GM12878 (cell line): ENCODE results near the gene ATXN2. TPM values are rescaled to one million over a fixed set of nuclear protein-coding genes. Genes with fewer than 3 reads are reported as not detected.

Experiments
- ATAC-seq: fragments of 200-7000 bp; cut with Tn5 transposase; 3 replicates; pipeline ENCODE4 v1.9.1; 2020; ENCODE audit warnings: mild to moderate bottlenecking, moderate library complexity
- BruUV-seq: library from RNA; stranded (reverse); fragments of 400-500 nt; replicated peaks from 2 replicates; lab custom pipeline; 2021; lab: Mats Ljungman, UMichigan
- CTCF ChIA-PET: fragments of 300-600 bp; sonication (Branson Sonifier 250); formaldehyde crosslinking; extraction: SDS; loops from one replicate; lab custom pipeline; 2021; ENCODE audit warnings: inconsistent platforms; lab: Yijun Ruan, JAX
- POLR2A ChIA-PET: fragments of 350-600 bp; formaldehyde crosslinking; extraction: SDS; loops from one replicate; lab custom pipeline; 2021; ENCODE audit warnings: inconsistent platforms; lab: Charles Lee
- RAD21 ChIA-PET: fragments of 300-600 bp; sonication (Branson Sonifier 250); formaldehyde crosslinking; loops from one replicate; lab custom pipeline; 2023; ENCODE audit warnings: antibody characterized with exemption; ENCODE audit not compliant: unreplicated experiment; lab: Charles Lee
- SMC1A ChIA-PET: fragments of 300-600 bp; sonication (Branson Sonifier 250); formaldehyde crosslinking; loops from one replicate; lab custom pipeline; 2023; ENCODE audit not compliant: unreplicated experiment, uncharacterized antibody; lab: Charles Lee
- DNase-seq: peaks from one replicate; pipeline ENCODE4 v3.0.0-alpha.2; 2011; ENCODE audit warnings: low read depth, low spot score
- FAIRE-seq: peaks from 3 replicates; lab custom pipeline; 2011; peaks lifted over from hg19 to GRCh38; lab: Jason Lieb, UNC
- H2AFZ ChIP-seq: 2 replicates; pipeline ENCODE4 v1.6.0; 2011; ENCODE audit warnings: low read depth, low read length, control low read depth; ENCODE audit not compliant: control insufficient read depth
- H3K27ac ChIP-seq: 2 replicates; pipeline ENCODE4 v1.5.1; 2011; ENCODE audit warnings: control low read depth; ENCODE audit not compliant: control insufficient read depth, insufficient read depth
- H3K27me3 ChIP-seq, 2 experiments: replicated peaks in 1 of 2; 2 replicates each; pipeline versions ENCODE4 v1.6.0 to v1.6.1; 2011; ENCODE audit warnings: low read length in 1 of 2; ENCODE audit not compliant: control insufficient read depth in 2 of 2, insufficient read depth in 2 of 2
- H3K36me3 ChIP-seq, 2 experiments: 2 replicates each; pipeline ENCODE4 v1.5.1; 2011; ENCODE audit warnings: low read length in 1 of 2; ENCODE audit not compliant: control insufficient read depth in 2 of 2, insufficient read depth in 2 of 2
- H3K4me1 ChIP-seq: 2 replicates; pipeline ENCODE4 v1.6.1; 2011; ENCODE audit warnings: mild to moderate bottlenecking, low read length, moderate library complexity, mixed read lengths; ENCODE audit not compliant: control insufficient read depth, insufficient read depth
- H3K4me2 ChIP-seq: 2 replicates; pipeline ENCODE4 v1.6.0; 2011; ENCODE audit warnings: control low read depth; ENCODE audit not compliant: control insufficient read depth, insufficient read depth
- H3K4me3 ChIP-seq: fragments of 200-600 bp; sonication (generic); 2 replicates; pipeline ENCODE4 v1.5.1; 2016
- H3K79me2 ChIP-seq: 2 replicates; pipeline ENCODE4 v1.6.0; 2011; ENCODE audit warnings: low read length; ENCODE audit not compliant: control insufficient read depth, insufficient read depth
- H3K9ac ChIP-seq: 2 replicates; pipeline ENCODE4 v1.8.0; 2011; ENCODE audit warnings: low read length, control low read depth, mixed read lengths; ENCODE audit not compliant: control insufficient read depth, insufficient read depth
- H3K9me3 ChIP-seq: replicated peaks from 3 replicates; pipeline ENCODE4 v1.5.1; 2011; ENCODE audit warnings: mild to moderate bottlenecking, low read length; ENCODE audit not compliant: control insufficient read depth, insufficient read depth
- H4K20me1 ChIP-seq: 2 replicates; pipeline ENCODE4 v1.6.0; 2011; ENCODE audit not compliant: control insufficient read depth, insufficient read depth
- BACH1 ChIP-seq: fragments of 450-650 bp; IDR thresholded peaks from 2 replicates; pipeline ENCODE4 v1.6.1; 2017; ENCODE audit warnings: mild to moderate bottlenecking, borderline replicate concordance
- DPF2 ChIP-seq: fragments of 450-650 bp; IDR thresholded peaks from 2 replicates; pipeline ENCODE4 v1.6.1; 2017; ENCODE audit warnings: mild to moderate bottlenecking
- ESRRA ChIP-seq: IDR thresholded peaks from 2 replicates; pipeline ENCODE4 v1.6.1; 2012; ENCODE audit warnings: mild to moderate bottlenecking, low read length, improper control_type of control experiment
- GATAD2B ChIP-seq: fragments of 450-650 bp; conservative IDR thresholded peaks from 2 replicates; pipeline ENCODE4 v1.6.1; 2017; ENCODE audit warnings: low read depth, mild to moderate bottlenecking, moderate library complexity
- IKZF1 ChIP-seq: fragments of 450-650 bp; conservative IDR thresholded peaks from 2 replicates; pipeline ENCODE4 v1.6.1; 2017; ENCODE audit warnings: antibody characterized with exemption, mild to moderate bottlenecking
- IKZF2 ChIP-seq, 2 experiments: fragments of 450-650 bp; IDR thresholded peaks; 2 replicates each; pipeline ENCODE4 v1.6.1; 2017; ENCODE audit warnings: mild to moderate bottlenecking in 2 of 2, moderate library complexity in 2 of 2
- IRF4 ChIP-seq: IDR thresholded peaks from 2 replicates; pipeline ENCODE4 v1.6.1; 2011; ENCODE audit warnings: low read depth, low read length
- JUNB ChIP-seq: IDR thresholded peaks from 2 replicates; pipeline ENCODE4 v1.6.1; 2016; ENCODE audit warnings: antibody characterized with exemption, mild to moderate bottlenecking
- JUND ChIP-seq: IDR thresholded peaks from 2 replicates; pipeline ENCODE4 v1.6.1; 2012; ENCODE audit warnings: low read depth, mild to moderate bottlenecking, low read length, improper control_type of control experiment, moderate library complexity
- KDM1A ChIP-seq: fragments of 200-600 bp; sonication (generic); IDR thresholded peaks from 2 replicates; pipeline ENCODE4 v1.6.1; 2016; ENCODE audit warnings: borderline replicate concordance
- LARP7 ChIP-seq: fragments of 450-650 bp; IDR thresholded peaks from 2 replicates; pipeline ENCODE4 v1.6.1; 2017; ENCODE audit warnings: mild to moderate bottlenecking
- MYB ChIP-seq: fragments of 150-350 bp; IDR thresholded peaks from 2 replicates; pipeline ENCODE4 v1.6.1; 2014; ENCODE audit warnings: mild to moderate bottlenecking, low read depth, low read length, borderline replicate concordance
- PKNOX1 ChIP-seq: fragments of 450-650 bp; IDR thresholded peaks from 2 replicates; pipeline ENCODE4 v1.6.1; 2016; ENCODE audit warnings: mild to moderate bottlenecking
- PML ChIP-seq: IDR thresholded peaks from 2 replicates; pipeline ENCODE4 v1.6.1; 2012; ENCODE audit warnings: low read length, inconsistent platforms
- RB1 ChIP-seq: fragments of 450-650 bp; formaldehyde crosslinking; IDR thresholded peaks from 2 replicates; pipeline ENCODE4 v1.6.1; 2017; ENCODE audit warnings: mild to moderate bottlenecking, borderline replicate concordance
- RUNX3 ChIP-seq: IDR thresholded peaks from 2 replicates; pipeline ENCODE4 v1.6.1; 2012; ENCODE audit warnings: low read length, inconsistent platforms
- SKIL ChIP-seq: fragments of 450-650 bp; IDR thresholded peaks from 2 replicates; pipeline ENCODE4 v1.6.1; 2017; ENCODE audit warnings: mild to moderate bottlenecking, low read depth, inconsistent platforms; ENCODE audit not compliant: poor library complexity, severe bottlenecking
- SMC3 ChIP-seq: IDR thresholded peaks from 2 replicates; pipeline ENCODE4 v1.6.1; 2011; ENCODE audit warnings: low read length, improper control_type of control experiment, borderline replicate concordance
- SREBF2 ChIP-seq: IDR thresholded peaks from 2 replicates; pipeline ENCODE4 v1.6.1; 2012; ENCODE audit warnings: mild to moderate bottlenecking, low read length
- TARDBP ChIP-seq: IDR thresholded peaks from 2 replicates; pipeline ENCODE4 v1.6.1; 2016; ENCODE audit warnings: borderline replicate concordance
- TCF12 ChIP-seq: IDR thresholded peaks from 2 replicates; pipeline ENCODE4 v1.6.1; 2011; ENCODE audit warnings: low read depth, mild to moderate bottlenecking, low read length
- TCF7 ChIP-seq: IDR thresholded peaks from 2 replicates; pipeline ENCODE4 v1.6.1; 2014; ENCODE audit warnings: antibody characterized with exemption, borderline replicate concordance
- ZNF217 ChIP-seq: fragments of 450-650 bp; IDR thresholded peaks from 2 replicates; pipeline ENCODE4 v1.6.1; 2017; ENCODE audit warnings: antibody characterized with exemption, mild to moderate bottlenecking
- ZSCAN29 ChIP-seq: fragments of 450-650 bp; IDR thresholded peaks from 2 replicates; pipeline ENCODE4 v1.6.1; 2017; ENCODE audit warnings: mild to moderate bottlenecking, moderate library complexity
- WGBS: methylation state at CpG from one replicate; pipeline ENCODE4 v1.1.6; 2016; ENCODE audit warnings: low lambda C conversion rate; ENCODE audit not compliant: insufficient replicate concordance, insufficient coverage; ENCODE audit errors: missing lambda C conversion rate; 5-methylcytosine and 5-hydroxymethylcytosine counted together
- in situ Hi-C: fragments of 300-500 bp; cut with MboI; formaldehyde crosslinking; loops from 9 replicates; pipeline ENCODE4 v1.14.3; 2018; ENCODE audit warnings: mixed read lengths
- intact Hi-C: fragments of 100-400 bp; cut with micrococcal nuclease; formaldehyde crosslinking; loops from one replicate; pipeline ENCODE4 v1.14.2; 2022; ENCODE audit not compliant: unreplicated experiment
- polyA plus RNA-seq, 11 experiments: library from polyadenylated mRNA; depleted of rRNA in 4 of 11; unstranded in 6 of 11; stranded (reverse) in 5 of 11; fragments of >200 nt; fragmentation: Nextera tagmentation in 4 of 11; fragmentation: Illumina TruSeq in 1 of 11; extraction: Ambion mirVana in 4 of 11; extraction: Trizol in 1 of 11; gene quantifications; 1 replicate in 1 of 11; 2 replicates in 10 of 11; pipeline versions ENCODE4 v1.2.1 to v1.2.3, GENCODE V29; 2011 to 2016; ENCODE audit warnings: inconsistent platforms in 2 of 11, missing spikeins in 2 of 11, low read depth in 1 of 11
- total RNA-seq, 4 experiments: library from RNA; depleted of rRNA in 3 of 4; stranded (reverse); fragments of >200 nt in 3 of 4; fragmentation: Illumina TruSeq in 1 of 4; extraction: Trizol in 1 of 4; gene quantifications; 2 replicates each; pipeline versions ENCODE4 v1.2.1 to v1.2.3, GENCODE V29; 2013 to 2021

Gene ATXN2
- total and polyA plus RNA-seq, 10 of the 15 experiments (the other 5 are each of a cell fraction or from before 2014, with no cell fraction given), result 8.8 to 31.5 (median 19.0) TPM

- in situ Hi-C loops, result no loop called here
- TF ChIP-seq SKIL (no peak), IKZF1 (peak; percentile 53; the same call in 1 of the 2 replicates), TARDBP (no peak), IRF4 (no peak), PKNOX1 (peak; percentile 47; the same call in 1 of the 2 replicates), IKZF2 (IDR thresholded peaks at IDR 0.05) (peak in 1 of 2 experiments; percentile 28; a peak in 1 of 4 replicates), TCF7 (no peak), ZSCAN29 (no peak), MYB (no peak), JUND (no peak), RUNX3 (no peak), BACH1 (no peak), RB1 (no peak), DPF2 (0 out of 2 replicates have a peak, but pooled peaks have one; percentile 33), SREBF2 (no peak), LARP7 (0 out of 2 replicates have a peak, but pooled peaks have one; percentile 23), GATAD2B (no peak; the same call in 1 of the 2 replicates), TCF12 (no peak), JUNB (no peak), KDM1A (no peak), ZNF217 (no peak), SMC3 (no peak), ESRRA (no peak), PML (no peak)
These were observed 186.9 kb downstream of the ATXN2 start for GRCh38 chr12:111412007-111412829.

More at GRCh38 chr12:111412007-111412829, 186.9 kb downstream of the ATXN2 start:
- FAIRE-seq, result no peak
- no peak for DNase-seq
- RAD21 ChIA-PET, result interaction anchor here (0.7 to 19.6 kb wide), 6 partner anchors 9 to 70 kb away, joined by 4 to 804 read pairs (median 18); no protein-coding TSS in a partner anchor
- Histone ChIP-seq H3K4me2 (peak overlapping the region; percentile 56), H3K27me3 (no peaks in the 10 kb centered on the region), H3K36me3 (peaks cover 2 to 14% of the 10 kb centered on the region in 2 experiments), H3K4me3 (peak overlapping the region; percentile 58; the same call in 1 of the 2 replicates), H3K4me1 (peaks cover 49% of the 10 kb centered on the region), H3K9me3 (no peaks in the 10 kb centered on the region), H2AFZ (no peak overlapping the region), H3K9ac (no peak overlapping the region; the same call in 1 of the 2 replicates), H3K79me2 (peaks cover 89% of the 10 kb centered on the region), H4K20me1 (peaks cover 22% of the 10 kb centered on the region), H3K27ac (peak overlapping the region; percentile 49)
- CTCF ChIA-PET, result interaction anchor here (1.4 to 27.0 kb wide), 6 partner anchors 8 to 39 kb away, joined by 4 to 1117 read pairs (median 20); no protein-coding TSS in a partner anchor
- 25% methylated on average over 15 of the region's 15 CpGs for WGBS
- POLR2A ChIA-PET, result interaction anchor here (0.5 to 13.2 kb wide), 7 partner anchors 9 to 39 kb away, joined by 3 to 188 read pairs (median 4); no protein-coding TSS in a partner anchor
- peak; percentile 43 for ATAC-seq
- SMC1A ChIA-PET, result interaction anchor here (1.0 to 22.6 kb wide), 10 partner anchors 9 to 115 kb away, joined by 3 to 605 read pairs (median 14); no protein-coding TSS in a partner anchor
- intact Hi-C loops, result no loop called here
- no TSS peak for BruUV-seq
